ENCODE data around the gene SLC6A16. TPM values are rescaled to one million over a fixed set of nuclear protein-coding genes. Genes with fewer than 3 reads are reported as not detected.
A peak's percentile ranks its signal among the peaks of the same experiment; 100 is the strongest.

The SLC6A16 gene
- total and polyA plus RNA-seq, 2 experiments from 2014 or later, result 0.27 TPM

DNA sequence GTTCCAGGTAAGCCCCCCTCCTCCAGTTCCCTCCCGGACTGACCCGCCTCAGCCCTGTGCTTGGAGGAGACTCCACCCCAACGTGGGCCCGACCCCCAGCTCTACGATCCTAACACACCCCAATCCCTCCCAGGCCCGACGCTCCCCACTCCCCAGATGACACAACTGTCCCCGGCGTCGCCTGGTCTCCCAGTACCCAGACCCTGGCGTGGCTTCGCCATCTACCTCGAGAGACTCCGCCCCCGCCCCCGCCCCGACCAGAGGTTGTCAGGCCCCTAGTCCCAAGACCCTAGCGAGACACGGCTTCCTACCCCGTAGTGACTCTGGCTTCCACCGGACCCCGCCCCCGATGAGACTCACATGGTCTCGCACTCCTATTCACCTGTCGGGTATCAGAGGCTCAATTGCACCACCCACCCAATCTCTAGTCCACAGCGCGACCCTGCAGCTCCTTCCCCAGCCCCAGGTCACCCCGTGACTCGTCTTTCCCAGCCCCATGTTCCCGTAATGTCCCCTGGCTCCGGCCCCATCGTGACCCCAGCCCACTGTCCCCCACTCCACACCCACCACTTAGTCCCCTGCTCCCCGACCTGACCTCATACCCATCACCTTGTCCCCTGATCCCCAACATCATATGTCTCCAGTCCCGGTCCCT lies 13.2 kb upstream of the SLC6A16 start:
- no peak for DNase-seq (ENCODE audit: low spot score)
- no peaks in the 10 kb centered on the region for H3K9me2 ChIP-seq (replicated peaks; ENCODE audit: insufficient read depth)
- H2AFZ ChIP-seq, result no peak overlapping the region
- H3K27me3 ChIP-seq, result no peaks in the 10 kb centered on the region
- no peak overlapping the region for H3K4me3 ChIP-seq
- H3K36me3 ChIP-seq (replicated peaks; ENCODE audit: insufficient read depth, low read depth), result no peaks in the 10 kb centered on the region
- H3K27ac ChIP-seq, result no peak overlapping the region
- WGBS (ENCODE audit: low lambda C conversion rate, missing lambda C conversion rate), result 15% methylated on average over 3 of the region's 34 CpGs
- peak overlapping the region; percentile 78 for H3K4me2 ChIP-seq
- peaks cover 7% of the 10 kb centered on the region for H4K20me1 ChIP-seq (ENCODE audit: insufficient read depth, poor library complexity, severe bottlenecking)
- TF ChIP-seq EZH2 (IDR thresholded peaks at IDR 0.05; ENCODE audit: borderline replicate concordance) (no peak), EZH2phosphoT487 (IDR thresholded peaks at IDR 0.05; ENCODE audit: low read depth, severe bottlenecking, unreplicated experiment) (no peak)
- TF ChIP-seq, protein P1, sequence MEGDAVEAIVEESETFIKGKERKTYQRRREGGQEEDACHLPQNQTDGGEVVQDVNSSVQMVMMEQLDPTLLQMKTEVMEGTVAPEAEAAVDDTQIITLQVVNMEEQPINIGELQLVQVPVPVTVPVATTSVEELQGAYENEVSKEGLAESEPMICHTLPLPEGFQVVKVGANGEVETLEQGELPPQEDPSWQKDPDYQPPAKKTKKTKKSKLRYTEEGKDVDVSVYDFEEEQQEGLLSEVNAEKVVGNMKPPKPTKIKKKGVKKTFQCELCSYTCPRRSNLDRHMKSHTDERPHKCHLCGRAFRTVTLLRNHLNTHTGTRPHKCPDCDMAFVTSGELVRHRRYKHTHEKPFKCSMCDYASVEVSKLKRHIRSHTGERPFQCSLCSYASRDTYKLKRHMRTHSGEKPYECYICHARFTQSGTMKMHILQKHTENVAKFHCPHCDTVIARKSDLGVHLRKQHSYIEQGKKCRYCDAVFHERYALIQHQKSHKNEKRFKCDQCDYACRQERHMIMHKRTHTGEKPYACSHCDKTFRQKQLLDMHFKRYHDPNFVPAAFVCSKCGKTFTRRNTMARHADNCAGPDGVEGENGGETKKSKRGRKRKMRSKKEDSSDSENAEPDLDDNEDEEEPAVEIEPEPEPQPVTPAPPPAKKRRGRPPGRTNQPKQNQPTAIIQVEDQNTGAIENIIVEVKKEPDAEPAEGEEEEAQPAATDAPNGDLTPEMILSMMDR (IDR thresholded peaks at IDR 0.05; ENCODE audit: poor library complexity), result no peak
- no peaks in the 10 kb centered on the region for H3K9me3 ChIP-seq (ENCODE audit: low read depth)
- no peaks in the 10 kb centered on the region for H3K79me2 ChIP-seq
- H3K4me1 ChIP-seq (ENCODE audit: insufficient read depth), result no peaks in the 10 kb centered on the region

- 73% methylated on average over 16 of the region's 19 CpGs for WGBS (ENCODE audit: low lambda C conversion rate, missing lambda C conversion rate)
- Histone ChIP-seq H3K9me3 (ENCODE audit: low read depth) (no peaks in the 10 kb centered on the region), H3K27ac (no peak overlapping the region), H3K4me1 (ENCODE audit: insufficient read depth) (no peaks in the 10 kb centered on the region), H3K9me2 (replicated peaks; ENCODE audit: insufficient read depth) (no peaks in the 10 kb centered on the region), H3K4me2 (peak overlapping the region; percentile 78), H4K20me1 (ENCODE audit: insufficient read depth, poor library complexity, severe bottlenecking) (peaks cover 7% of the 10 kb centered on the region), H2AFZ (no peak overlapping the region), H3K36me3 (replicated peaks; ENCODE audit: insufficient read depth, low read depth) (no peaks in the 10 kb centered on the region), H3K27me3 (no peaks in the 10 kb centered on the region), H3K79me2 (no peaks in the 10 kb centered on the region), H3K4me3 (no peak overlapping the region)
- DNase-seq (ENCODE audit: low spot score), result no peak
- TF ChIP-seq, protein P1 (IDR thresholded peaks at IDR 0.05; ENCODE audit: poor library complexity), result no peak
- TF ChIP-seq EZH2phosphoT487 (IDR thresholded peaks at IDR 0.05; ENCODE audit: low read depth, severe bottlenecking, unreplicated experiment), result no peak
These were observed 12.5 kb upstream of the SLC6A16 start for GRCh38 chr19:49337267-49338022.

DNA sequence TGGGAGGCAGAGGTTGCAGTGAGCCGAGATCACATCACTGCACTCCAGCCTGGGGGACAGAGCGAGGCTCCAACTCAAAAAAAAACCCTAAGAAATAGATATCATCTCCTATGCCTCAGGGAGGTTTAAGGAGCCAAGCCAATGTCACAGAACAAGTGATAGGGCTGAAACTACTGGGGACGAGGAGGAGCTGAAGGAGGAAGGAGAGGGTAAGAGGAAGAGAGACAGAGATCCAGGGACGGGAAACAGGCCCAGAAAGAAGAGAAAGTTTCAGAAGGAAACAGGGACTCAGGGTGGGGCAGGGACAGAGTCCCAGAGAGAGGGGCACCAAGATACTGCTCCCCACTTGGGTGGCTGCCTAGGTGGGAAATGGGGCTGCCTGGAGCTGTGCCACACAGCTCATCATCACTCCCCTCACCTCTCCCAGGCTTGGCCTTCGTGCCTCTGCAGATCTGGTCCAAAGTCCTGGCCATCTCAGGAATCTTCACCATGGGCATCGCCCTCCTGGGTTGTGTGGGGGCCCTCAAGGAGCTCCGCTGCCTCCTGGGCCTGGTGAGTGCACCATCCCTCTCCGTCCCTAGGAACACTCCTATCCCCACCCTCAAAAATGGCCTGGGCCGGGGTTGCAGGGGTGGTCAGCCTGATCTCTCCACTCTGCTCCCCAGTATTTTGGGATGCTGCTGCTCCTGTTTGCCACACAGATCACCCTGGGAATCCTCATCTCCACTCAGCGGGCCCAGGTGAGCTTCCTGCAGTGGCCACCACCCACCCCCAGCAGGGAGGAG lies 11.7 kb upstream of the SLC6A16 start:
- TF ChIP-seq, protein P1 (IDR thresholded peaks at IDR 0.05; ENCODE audit: poor library complexity), result no peak
- TF ChIP-seq EZH2 (IDR thresholded peaks at IDR 0.05; ENCODE audit: borderline replicate concordance) (no peak), EZH2phosphoT487 (IDR thresholded peaks at IDR 0.05; ENCODE audit: low read depth, severe bottlenecking, unreplicated experiment) (no peak)
- H3K4me3 ChIP-seq, result no peak overlapping the region
- peaks cover 7% of the 10 kb centered on the region for H4K20me1 ChIP-seq (ENCODE audit: insufficient read depth, poor library complexity, severe bottlenecking)
- 95% methylated on average over 10 of the region's 10 CpGs for WGBS (ENCODE audit: low lambda C conversion rate, missing lambda C conversion rate)
- no peaks in the 10 kb centered on the region for H3K27me3 ChIP-seq
- no peak for DNase-seq (ENCODE audit: low spot score)
- no peak overlapping the region for H2AFZ ChIP-seq
- H3K79me2 ChIP-seq, result no peaks in the 10 kb centered on the region
- no peaks in the 10 kb centered on the region for H3K36me3 ChIP-seq (replicated peaks; ENCODE audit: insufficient read depth, low read depth)
- H3K27ac ChIP-seq, result no peak overlapping the region
- H3K4me2 ChIP-seq, result no peak overlapping the region
- H3K4me1 ChIP-seq (ENCODE audit: insufficient read depth), result no peaks in the 10 kb centered on the region
- no peaks in the 10 kb centered on the region for H3K9me2 ChIP-seq (replicated peaks; ENCODE audit: insufficient read depth)
- no peaks in the 10 kb centered on the region for H3K9me3 ChIP-seq (ENCODE audit: low read depth)

Data from hepatocyte (in vitro differentiated cells).